Mucosa of stomach (tissue), 1 donor: ENCODE measurements around the gene ST3GAL2.
A peak's percentile ranks its signal among the peaks of the same experiment; 100 is the strongest.
"Not testable (repeated sequence)": the region's sequence is repeated elsewhere in the genome, so short reads cannot be mapped to it uniquely, and the experiment has no call there.

ENCODE experiments used
- H3K27me3 ChIP-seq: one replicate; pipeline ENCODE4 v1.7.0; 2013; ENCODE audit warnings: mild to moderate bottlenecking, low read length; ENCODE audit not compliant: control insufficient read depth, insufficient read depth
- H3K36me3 ChIP-seq: one replicate; pipeline ENCODE4 v1.7.0; 2013; ENCODE audit warnings: low read length; ENCODE audit not compliant: control insufficient read depth, insufficient read depth
- H3K4me1 ChIP-seq: one replicate; pipeline ENCODE4 v1.7.0; 2013; ENCODE audit warnings: mild to moderate bottlenecking, low read length; ENCODE audit not compliant: control insufficient read depth, insufficient read depth
- H3K4me3 ChIP-seq: one replicate; pipeline ENCODE4 v1.7.0; 2013; ENCODE audit warnings: low read length
- H3K9ac ChIP-seq: one replicate; pipeline ENCODE4 v1.7.0; 2013; ENCODE audit warnings: mild to moderate bottlenecking, low read length, moderate library complexity
- H3K9me3 ChIP-seq: one replicate; pipeline ENCODE4 v1.7.0; 2013; ENCODE audit warnings: mild to moderate bottlenecking, low read length, moderate library complexity; ENCODE audit not compliant: control insufficient read depth
- donor health status: Pancreatic carcinoma.

The ST3GAL2 gene

GRCh38 chr16:70395345-70395901 lies 43.5 kb downstream of the ST3GAL2 start:
- H3K36me3 ChIP-seq: no peaks in the 10 kb centered on the region
- H3K9me3 ChIP-seq: no peaks in the 10 kb centered on the region
- H3K4me3 ChIP-seq: no peak overlapping the region
- peaks cover 5% of the 10 kb centered on the region for H3K4me1 ChIP-seq
- H3K9ac ChIP-seq: no peak overlapping the region
- H3K27me3 ChIP-seq: no peaks in the 10 kb centered on the region

- H3K9ac ChIP-seq: no peak overlapping the region
- H3K9me3 ChIP-seq: no peaks in the 10 kb centered on the region
- peaks cover 5% of the 10 kb centered on the region for H3K4me1 ChIP-seq
- H3K4me3 ChIP-seq: no peak overlapping the region
- no peaks in the 10 kb centered on the region for H3K36me3 ChIP-seq
- H3K27me3 ChIP-seq: no peaks in the 10 kb centered on the region
These were observed 44.0 kb downstream of the ST3GAL2 start for GRCh38 chr16:70394853-70395252.

GRCh38 chr16:70393662-70394061 lies 45.2 kb downstream of the ST3GAL2 start:
- Histone ChIP-seq H3K4me3 (no peak overlapping the region), H3K4me1 (peaks cover 5% of the 10 kb centered on the region), H3K9me3 (no peaks in the 10 kb centered on the region), H3K27me3 (no peaks in the 10 kb centered on the region), H3K9ac (no peak overlapping the region), H3K36me3 (no peaks in the 10 kb centered on the region)

GRCh38 chr16:70392606-70393005 lies 46.3 kb downstream of the ST3GAL2 start:
- Histone ChIP-seq H3K4me3 (no peak overlapping the region), H3K27me3 (no peaks in the 10 kb centered on the region), H3K36me3 (no peaks in the 10 kb centered on the region), H3K4me1 (peaks cover 5% of the 10 kb centered on the region), H3K9ac (no peak overlapping the region), H3K9me3 (no peaks in the 10 kb centered on the region)

GRCh38 chr16:70391881-70392481 lies 46.9 kb downstream of the ST3GAL2 start:
- Histone ChIP-seq H3K4me3 (no peak overlapping the region), H3K36me3 (no peaks in the 10 kb centered on the region), H3K9me3 (no peaks in the 10 kb centered on the region), H3K4me1 (peaks cover 5% of the 10 kb centered on the region), H3K9ac (no peak overlapping the region), H3K27me3 (no peaks in the 10 kb centered on the region)

- Histone ChIP-seq H3K27me3 (no peaks in the 10 kb centered on the region), H3K9me3 (no peaks in the 10 kb centered on the region), H3K36me3 (no peaks in the 10 kb centered on the region), H3K4me1 (peaks cover 5% of the 10 kb centered on the region), H3K4me3 (no peak overlapping the region), H3K9ac (no peak overlapping the region)
These were observed 47.5 kb downstream of the ST3GAL2 start for GRCh38 chr16:70391446-70391845.

GRCh38 chr16:70390774-70391173 lies 48.1 kb downstream of the ST3GAL2 start:
- H3K27me3 ChIP-seq: no peaks in the 10 kb centered on the region
- H3K36me3 ChIP-seq: no peaks in the 10 kb centered on the region
- H3K9me3 ChIP-seq: no peaks in the 10 kb centered on the region
- H3K9ac ChIP-seq: no peak overlapping the region
- peaks cover 5% of the 10 kb centered on the region for H3K4me1 ChIP-seq
- H3K4me3 ChIP-seq: no peak overlapping the region

GRCh38 chr16:70388006-70388680 lies 50.8 kb downstream of the ST3GAL2 start:
- H3K27me3 ChIP-seq: no peaks in the 10 kb centered on the region
- H3K4me1 ChIP-seq: no peaks in the 10 kb centered on the region
- H3K9me3 ChIP-seq: no peaks in the 10 kb centered on the region
- H3K4me3 ChIP-seq: no peak overlapping the region
- no peaks in the 10 kb centered on the region for H3K36me3 ChIP-seq
- no peak overlapping the region for H3K9ac ChIP-seq

GRCh38 chr16:70386289-70386986 lies 52.5 kb downstream of the ST3GAL2 start:
- H3K9me3 ChIP-seq, H3K36me3 ChIP-seq, H3K4me1 ChIP-seq, H3K27me3 ChIP-seq, H3K4me3 ChIP-seq, H3K9ac ChIP-seq: not testable (repeated sequence)

- Histone ChIP-seq H3K36me3 (no peaks in the 10 kb centered on the region), H3K4me3 (no peak overlapping the region), H3K27me3 (no peaks in the 10 kb centered on the region), H3K9ac (no peak overlapping the region), H3K4me1 (peaks cover 16% of the 10 kb centered on the region), H3K9me3 (no peaks in the 10 kb centered on the region)
These were observed 55.4 kb downstream of the ST3GAL2 start for GRCh38 chr16:70383421-70383960.

GRCh38 chr16:70381604-70382342 lies 57.1 kb downstream of the ST3GAL2 start:
- H3K9me3 ChIP-seq: no peaks in the 10 kb centered on the region
- H3K4me1 ChIP-seq: peaks cover 16% of the 10 kb centered on the region
- H3K4me3 ChIP-seq: peak overlapping the region; percentile 74
- no peaks in the 10 kb centered on the region for H3K27me3 ChIP-seq
- H3K9ac ChIP-seq: peak overlapping the region; percentile 53
- no peaks in the 10 kb centered on the region for H3K36me3 ChIP-seq
